ENCODE measurements around the gene ZNF18.

DNA sequence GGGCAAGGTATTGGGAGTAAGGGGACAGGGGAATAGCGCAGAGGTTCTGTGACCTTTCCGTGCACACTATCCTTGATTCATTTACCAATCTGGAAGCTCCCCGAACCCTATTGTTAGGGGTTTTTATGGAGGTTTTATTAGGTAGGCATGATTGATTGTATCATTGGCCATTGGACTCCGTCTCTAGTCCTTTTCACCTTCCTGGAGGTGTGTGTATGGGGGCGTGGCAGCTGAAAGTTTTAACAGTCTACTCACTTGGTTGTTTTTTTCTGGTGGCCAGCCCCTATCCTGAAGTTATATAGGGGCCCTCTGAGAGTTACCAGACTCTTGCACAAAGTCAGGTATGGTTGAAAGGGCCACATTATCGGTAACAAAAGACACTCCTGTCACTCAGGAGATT, 46.4 kb upstream of the ZNF18 start:
- no peak for TF ChIP-seq POLR2A (IDR thresholded peaks at IDR 0.05)
- TF ChIP-seq, protein P1, sequence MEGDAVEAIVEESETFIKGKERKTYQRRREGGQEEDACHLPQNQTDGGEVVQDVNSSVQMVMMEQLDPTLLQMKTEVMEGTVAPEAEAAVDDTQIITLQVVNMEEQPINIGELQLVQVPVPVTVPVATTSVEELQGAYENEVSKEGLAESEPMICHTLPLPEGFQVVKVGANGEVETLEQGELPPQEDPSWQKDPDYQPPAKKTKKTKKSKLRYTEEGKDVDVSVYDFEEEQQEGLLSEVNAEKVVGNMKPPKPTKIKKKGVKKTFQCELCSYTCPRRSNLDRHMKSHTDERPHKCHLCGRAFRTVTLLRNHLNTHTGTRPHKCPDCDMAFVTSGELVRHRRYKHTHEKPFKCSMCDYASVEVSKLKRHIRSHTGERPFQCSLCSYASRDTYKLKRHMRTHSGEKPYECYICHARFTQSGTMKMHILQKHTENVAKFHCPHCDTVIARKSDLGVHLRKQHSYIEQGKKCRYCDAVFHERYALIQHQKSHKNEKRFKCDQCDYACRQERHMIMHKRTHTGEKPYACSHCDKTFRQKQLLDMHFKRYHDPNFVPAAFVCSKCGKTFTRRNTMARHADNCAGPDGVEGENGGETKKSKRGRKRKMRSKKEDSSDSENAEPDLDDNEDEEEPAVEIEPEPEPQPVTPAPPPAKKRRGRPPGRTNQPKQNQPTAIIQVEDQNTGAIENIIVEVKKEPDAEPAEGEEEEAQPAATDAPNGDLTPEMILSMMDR (IDR thresholded peaks at IDR 0.05), result no peak

All from esophagus squamous epithelium (tissue), 4 donors.